K562 (cell line): ENCODE data around the gene DIAPH3. TPM values are rescaled to one million over a fixed set of nuclear protein-coding genes. Genes with fewer than 3 reads are reported as not detected.

Source experiments
- ATAC-seq: fragments of 200-7000 bp; cut with Tn5 transposase; 3 replicates; pipeline ENCODE4 v1.9.1; 2020; ENCODE audit warnings: moderate library complexity
- BruUV-seq: library from RNA; stranded (reverse); fragments of 400-500 nt; replicated peaks from 2 replicates; lab custom pipeline; 2021; lab: Mats Ljungman, UMichigan
- CTCF ChIA-PET: fragments of 300-600 bp; formaldehyde crosslinking; extraction: SDS; loops from one replicate; lab custom pipeline; 2021; ENCODE audit warnings: low intra/inter-chr PET ratio; lab: Yijun Ruan, JAX
- POLR2A ChIA-PET: fragments of 300-600, 350-650 bp; sonication (Branson Sonifier 250); formaldehyde crosslinking; extraction: SDS; loops from one replicate; lab custom pipeline; 2021; ENCODE audit warnings: antibody characterized with exemption, inconsistent platforms; lab: Yijun Ruan, JAX
- DNase-seq, 4 experiments: peaks; one replicate each; pipeline versions ENCODE4 v3.0.0 to v3.0.0-alpha.2; 2011 to 2018; ENCODE audit warnings: low spot score in 3 of 4, mixed read lengths in 3 of 4; ENCODE audit errors: extremely low read depth in 1 of 4
- FAIRE-seq: peaks from 2 replicates; lab custom pipeline; 2011; peaks lifted over from hg19 to GRCh38; lab: Jason Lieb, UNC
- H2AFZ ChIP-seq: 2 replicates; pipeline ENCODE4 v1.6.0; 2011; ENCODE audit warnings: low read depth, low read length, control low read depth, inconsistent platforms
- H3K27ac ChIP-seq: fragments of 200-600 bp; 3 replicates; pipeline ENCODE4 v1.8.0; 2011; ENCODE audit warnings: low read depth, mild to moderate bottlenecking, control low read depth, inconsistent platforms, low read length, moderate library complexity, mixed read lengths; ENCODE audit errors: extremely low read depth
- H3K27me3 ChIP-seq, 2 experiments: fragments of 300-600 bp in 1 of 2; 2 replicates in 1 of 2; 3 replicates in 1 of 2; pipeline versions ENCODE4 v1.6.0 to v1.8.0; 2011; ENCODE audit warnings: inconsistent platforms in 2 of 2, low read length in 2 of 2, mild to moderate bottlenecking in 1 of 2, mixed read lengths in 1 of 2, moderate library complexity in 1 of 2; ENCODE audit not compliant: control insufficient read depth in 2 of 2, insufficient read depth in 2 of 2
- H3K36me3 ChIP-seq: fragments of 300-600 bp; 3 replicates; pipeline ENCODE4 v1.8.0; 2011; ENCODE audit warnings: mild to moderate bottlenecking, low read length, inconsistent platforms; ENCODE audit not compliant: control insufficient read depth, insufficient read depth
- H3K4me1 ChIP-seq, 2 experiments: fragments of 200-600 bp in 1 of 2; replicated peaks in 1 of 2; 2 replicates in 1 of 2; 3 replicates in 1 of 2; pipeline versions ENCODE4 v1.5.1 to v1.8.0; 2011; ENCODE audit warnings: inconsistent platforms in 2 of 2, low read length in 2 of 2, mild to moderate bottlenecking in 1 of 2, mixed read lengths in 1 of 2, moderate library complexity in 1 of 2; ENCODE audit not compliant: control insufficient read depth in 2 of 2, insufficient read depth in 2 of 2
- H3K4me2 ChIP-seq: 2 replicates; pipeline ENCODE4 v1.6.1; 2011; ENCODE audit warnings: low read length, control low read depth, inconsistent platforms, mixed read lengths; ENCODE audit not compliant: insufficient read depth
- H3K4me3 ChIP-seq: fragments of 200-600 bp; sonication (generic), shearing (Covaris generic); 2 replicates; pipeline ENCODE4 v1.5.1; 2016; ENCODE audit warnings: control low read depth, inconsistent platforms
- H3K79me2 ChIP-seq: fragments of 200-600 bp; 3 replicates; pipeline ENCODE4 v1.8.0; 2011; ENCODE audit warnings: low read length, inconsistent platforms; ENCODE audit not compliant: control insufficient read depth, insufficient read depth
- H3K9ac ChIP-seq, 2 experiments: 2 replicates each; pipeline versions ENCODE4 v1.6.0 to v1.6.1; 2011; ENCODE audit warnings: low read depth in 2 of 2, low read length in 2 of 2, control low read depth in 1 of 2, inconsistent platforms in 1 of 2, mild to moderate bottlenecking in 1 of 2, mixed read lengths in 1 of 2; ENCODE audit not compliant: insufficient read depth in 1 of 2
- H3K9me1 ChIP-seq: one replicate; pipeline ENCODE4 v1.6.0; 2011; ENCODE audit warnings: inconsistent platforms, mild to moderate bottlenecking, low read length, moderate library complexity; ENCODE audit not compliant: control insufficient read depth, insufficient read depth
- H3K9me3 ChIP-seq: replicated peaks from 2 replicates; pipeline ENCODE4 v1.5.1; 2011; ENCODE audit warnings: low read depth, low read length, inconsistent platforms; ENCODE audit not compliant: control insufficient read depth, insufficient read depth
- H4K20me1 ChIP-seq: replicated peaks from 2 replicates; pipeline ENCODE4 v1.6.1; 2011; ENCODE audit warnings: low read length, inconsistent platforms, mixed read lengths; ENCODE audit not compliant: control insufficient read depth, insufficient read depth
- E2F1 ChIP-seq: sonication (generic); formaldehyde crosslinking; IDR thresholded peaks from 2 replicates; pipeline ENCODE4 v1.8.1; 2023; ENCODE audit warnings: mild to moderate bottlenecking, missing genetic modification reagents, moderate library complexity
- FOS ChIP-seq: IDR thresholded peaks from 3 replicates; pipeline ENCODE4 v1.6.1; 2011; ENCODE audit not compliant: insufficient read length; ENCODE audit errors: extremely low read depth
- IRF9 ChIP-seq: fragments of 450-650 bp; IDR thresholded peaks from 2 replicates; pipeline ENCODE4 v1.6.1; 2016; ENCODE audit warnings: missing biosample characterization, missing genetic modification characterization
- KLF13 ChIP-seq: fragments of 450-650 bp; IDR thresholded peaks from 2 replicates; pipeline ENCODE4 v1.6.1; 2016; ENCODE audit warnings: missing genetic modification characterization, low read depth, mild to moderate bottlenecking, missing compliant biosample characterization, moderate library complexity, borderline replicate concordance
- NCOA4 ChIP-seq: fragments of 450-650 bp; IDR thresholded peaks from 2 replicates; pipeline ENCODE4 v1.6.1; 2018; ENCODE audit warnings: mild to moderate bottlenecking; ENCODE audit not compliant: partially characterized antibody
- NEUROD1 ChIP-seq: fragments of 150-350 bp; IDR thresholded peaks from 2 replicates; pipeline ENCODE4 v1.6.1; 2014; ENCODE audit warnings: borderline replicate concordance, low read length, low read depth; ENCODE audit not compliant: partially characterized antibody
- PHB ChIP-seq: fragments of 250-450 bp; sonication (Bioruptor Pico); IDR thresholded peaks from 2 replicates; pipeline ENCODE4 v1.5.0; 2021
- POLR2AphosphoS5 ChIP-seq: IDR thresholded peaks from 2 replicates; pipeline ENCODE4 v1.6.1; 2011; ENCODE audit warnings: mild to moderate bottlenecking, low read depth, low read length, moderate library complexity; ENCODE audit not compliant: control insufficient read depth, insufficient read depth
- RBFOX2 ChIP-seq: fragments of 200-400 bp; formaldehyde crosslinking; IDR thresholded peaks from 2 replicates; pipeline ENCODE4 v1.6.1; 2017; ENCODE audit warnings: low read depth, mild to moderate bottlenecking, low read length, moderate library complexity
- TBL1XR1 ChIP-seq, 2 experiments: IDR thresholded peaks; 2 replicates each; pipeline ENCODE4 v1.6.1; 2012; ENCODE audit warnings: improper control_type of control experiment in 2 of 2, low read length in 2 of 2, mild to moderate bottlenecking in 1 of 2
- TCFL5 ChIP-seq: fragments of 250-450 bp; sonication (Bioruptor Pico); conservative IDR thresholded peaks from 2 replicates; pipeline ENCODE4 v1.6.1; 2021; ENCODE audit warnings: mild to moderate bottlenecking, moderate library complexity, matching md5 sums
- ZNF398 ChIP-seq: fragments of 250-450 bp; sonication (Bioruptor Pico); IDR thresholded peaks from 2 replicates; pipeline ENCODE4 v1.8.0; 2021; ENCODE audit warnings: moderate library complexity, mild to moderate bottlenecking, inconsistent platforms
- ZNF699 ChIP-seq: fragments of 250-450 bp; sonication (Bioruptor Pico); IDR thresholded peaks from 2 replicates; pipeline ENCODE4 v1.8.0; 2021; ENCODE audit warnings: mild to moderate bottlenecking, moderate library complexity; ENCODE audit not compliant: insufficient replicate concordance
- WGBS: fragments of 100-300 bp; shearing (Covaris generic); methylation state at CpG from one replicate; pipeline ENCODE4 v1.1.6; 2016; ENCODE audit warnings: low coverage, mixed read lengths; ENCODE audit not compliant: insufficient coverage; ENCODE audit errors: missing lambda C conversion rate; 5-methylcytosine and 5-hydroxymethylcytosine counted together
- in situ Hi-C: fragments of 300-500 bp; cut with MboI; formaldehyde crosslinking; loops from 4 replicates; pipeline ENCODE4 v1.15.0; 2018; ENCODE audit warnings: inconsistent platforms, mixed read lengths
- intact Hi-C: fragments of 100-400 bp; cut with micrococcal nuclease; formaldehyde crosslinking; loops from 2 replicates; pipeline ENCODE4 v1.14.2; 2022
- polyA plus RNA-seq, 8 experiments: library from polyadenylated mRNA; depleted of rRNA in 4 of 8; stranded (reverse) in 5 of 8; unstranded in 3 of 8; fragments of >200 nt; fragmentation: Nextera tagmentation in 2 of 8; fragmentation: Illumina TruSeq in 1 of 8; extraction: Ambion mirVana in 2 of 8; extraction: Trizol in 1 of 8; gene quantifications; 2 replicates each; pipeline versions ENCODE4 v1.2.1 to v1.2.3, GENCODE V29; 2011 to 2014; ENCODE audit warnings: inconsistent platforms in 1 of 8, missing spikeins in 1 of 8
- total RNA-seq, 7 experiments: library from RNA; depleted of rRNA in 6 of 7; stranded (reverse); fragments of >200 nt in 6 of 7; fragmentation: Illumina TruSeq in 2 of 7; extraction: Trizol in 2 of 7; gene quantifications; 2 replicates each; pipeline versions ENCODE4 v1.2.1 to v1.2.3, GENCODE V29; 2011 to 2021; ENCODE audit warnings: low replicate concordance in 1 of 7
- TF ChIP-seq, protein P1 (sequence below): fragments of 250-450 bp; sonication (Bioruptor Pico); IDR thresholded peaks from 2 replicates; pipeline ENCODE4 v1.5.0; 2021

Gene DIAPH3
- total and polyA plus RNA-seq, 9 of the 15 experiments (the other 6 are each of a cell fraction or from before 2014, with no cell fraction given), result 9.0 to 18.7 (median 14.7) TPM

DNA sequence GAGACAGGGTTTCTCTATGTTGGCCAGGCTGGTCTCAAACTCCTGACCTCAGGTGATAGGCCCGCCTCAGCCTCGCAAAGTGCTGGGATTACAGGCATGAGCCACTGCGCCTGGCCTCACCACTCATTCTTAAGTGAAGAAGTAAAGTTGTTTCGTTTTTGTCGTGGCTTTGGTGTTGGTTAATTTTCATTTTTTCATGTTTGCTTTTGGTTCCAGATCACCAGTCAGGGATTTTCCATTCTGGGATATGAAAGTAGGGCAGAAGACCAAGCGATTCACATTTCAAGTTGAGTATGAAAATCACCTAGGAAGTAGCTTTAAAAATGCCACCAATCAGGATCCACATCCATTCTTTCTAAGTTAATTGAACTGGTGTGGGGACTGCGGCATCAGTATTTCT lies 289.9 kb downstream of the DIAPH3 start (continued):
- TF ChIP-seq NEUROD1 (no peak), IRF9 (tag) (no peak), ZNF699 (CRISPR knock-in tag) (no peak), TCFL5 (CRISPR knock-in tag) (no peak), NCOA4 (no peak), PHB (no peak), POLR2AphosphoS5 (no peak), FOS (no peak)
- TF ChIP-seq, protein P1, sequence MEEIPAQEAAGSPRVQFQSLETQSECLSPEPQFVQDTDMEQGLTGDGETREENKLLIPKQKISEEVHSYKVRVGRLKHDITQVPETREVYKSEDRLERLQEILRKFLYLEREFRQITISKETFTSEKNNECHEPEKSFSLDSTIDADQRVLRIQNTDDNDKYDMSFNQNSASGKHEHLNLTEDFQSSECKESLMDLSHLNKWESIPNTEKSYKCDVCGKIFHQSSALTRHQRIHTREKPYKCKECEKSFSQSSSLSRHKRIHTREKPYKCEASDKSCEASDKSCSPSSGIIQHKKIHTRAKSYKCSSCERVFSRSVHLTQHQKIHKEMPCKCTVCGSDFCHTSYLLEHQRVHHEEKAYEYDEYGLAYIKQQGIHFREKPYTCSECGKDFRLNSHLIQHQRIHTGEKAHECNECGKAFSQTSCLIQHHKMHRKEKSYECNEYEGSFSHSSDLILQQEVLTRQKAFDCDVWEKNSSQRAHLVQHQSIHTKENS, result no peak

- Histone ChIP-seq H2AFZ (no peak overlapping the region), H3K4me1 (no peaks in the 10 kb centered on the region), H3K9ac (no peak overlapping the region), H3K9me3 (no peaks in the 10 kb centered on the region), H3K79me2 (no peaks in the 10 kb centered on the region), H3K4me2 (no peak overlapping the region), H3K27ac (no peak overlapping the region), H4K20me1 (no peaks in the 10 kb centered on the region), H3K27me3 (no peaks in the 10 kb centered on the region), H3K4me3 (no peak overlapping the region), H3K9me1 (no peaks in the 10 kb centered on the region), H3K36me3 (0 out of 3 replicates have a peak, but pooled peaks cover 6% of the 10 kb centered on the region)
- intact Hi-C loops, result no loop called here
- ChIA-PET POLR2A (no interaction called here), CTCF (no interaction called here)
- in situ Hi-C loops, result no loop called here
- ATAC-seq (no peak), DNase-seq (no peak), FAIRE-seq (no peak)
- BruUV-seq, result no TSS peak
- WGBS, result 63% methylated on average over 3 of the region's 3 CpGs
- TF ChIP-seq TBL1XR1 (IDR thresholded peaks at IDR 0.05; ENCODE audit: low read length in 2 of 2) (no peak), KLF13 (tag) (no peak), E2F1 (CRISPR knock-in tag) (no peak), RBFOX2 (no peak), ZNF398 (CRISPR knock-in tag) (no peak)
Observed at GRCh38 chr13:59873309-59873708, 290.4 kb downstream of the DIAPH3 start.
